NCI-H2081 (cell line): ENCODE results near the gene KRT36.
A peak's percentile ranks its signal among the peaks of the same experiment; 100 is the strongest.

Experiments
- DNase-seq, 2 experiments: peaks; one replicate each; lab custom pipeline; 2025; lab: John Stamatoyannopoulos, UW

Gene KRT36

GRCh38 chr17:41489531-41489930 is at the start of gene KRT36:
KRT36 (minus strand) TSS chr17:41489910; CDS start chr17:41489864, 46 bp downstream.
- no peak for DNase-seq

- DNase-seq: peak in 1 of 2 experiments; percentile 38
These were observed 49.4 kb upstream of the KRT36 start for GRCh38 chr17:41539071-41539492.

- no peak for DNase-seq
These were observed 48.9 kb upstream of the KRT36 start for GRCh38 chr17:41538565-41538991.

GRCh38 chr17:41537990-41538389 is 48.3 kb upstream of the KRT36 start:
- no peak for DNase-seq

GRCh38 chr17:41537614-41537954 is 47.9 kb upstream of the KRT36 start:
- DNase-seq: no peak

- no peak for DNase-seq
These were observed 47.3 kb upstream of the KRT36 start for GRCh38 chr17:41536741-41537613.

- DNase-seq: no peak
These were observed 46.2 kb upstream of the KRT36 start for GRCh38 chr17:41535764-41536481.

- no peak for DNase-seq
These were observed 45.3 kb upstream of the KRT36 start for GRCh38 chr17:41534899-41535546.

GRCh38 chr17:41533613-41534012 is 43.9 kb upstream of the KRT36 start:
- DNase-seq: no peak

- no peak for DNase-seq
These were observed 43.3 kb upstream of the KRT36 start for GRCh38 chr17:41532947-41533570.

GRCh38 chr17:41531993-41532392 is 42.3 kb upstream of the KRT36 start:
- DNase-seq: no peak

- no peak for DNase-seq
These were observed 40.6 kb upstream of the KRT36 start for GRCh38 chr17:41530062-41531048.

GRCh38 chr17:41529491-41529915 is 39.8 kb upstream of the KRT36 start:
- peak; percentile 53 to 58 for DNase-seq

- DNase-seq: peak; percentile 53 to 58
These were observed 39.2 kb upstream of the KRT36 start for GRCh38 chr17:41528959-41529353.

- DNase-seq: peak in 1 of 2 experiments; percentile 58
These were observed 37.6 kb upstream of the KRT36 start for GRCh38 chr17:41527063-41528023.

- DNase-seq: no peak
These were observed 34.6 kb upstream of the KRT36 start for GRCh38 chr17:41524261-41524660.

- DNase-seq: no peak
These were observed 34.1 kb upstream of the KRT36 start for GRCh38 chr17:41523787-41524186.

GRCh38 chr17:41523225-41523593 is 33.5 kb upstream of the KRT36 start:
- no peak for DNase-seq

GRCh38 chr17:41522301-41523224 is 32.9 kb upstream of the KRT36 start:
- DNase-seq: no peak
